ENCODE data around the gene WDR82. TPM values are rescaled to one million over a fixed set of nuclear protein-coding genes. Genes with fewer than 3 reads are reported as not detected.

The WDR82 gene
- total and polyA plus RNA-seq, 10 of the 15 experiments (the other 5 are each of a cell fraction or from before 2014, with no cell fraction given) = 10.1 to 82.4 (median 48.7) TPM

GRCh38 chr3:52305926-52306325 lies 27.5 kb upstream of the WDR82 start (continued):
- no peak for TF ChIP-seq ELK1 (IDR thresholded peaks at IDR 0.05; ENCODE audit: low read depth, low read length)

DNA sequence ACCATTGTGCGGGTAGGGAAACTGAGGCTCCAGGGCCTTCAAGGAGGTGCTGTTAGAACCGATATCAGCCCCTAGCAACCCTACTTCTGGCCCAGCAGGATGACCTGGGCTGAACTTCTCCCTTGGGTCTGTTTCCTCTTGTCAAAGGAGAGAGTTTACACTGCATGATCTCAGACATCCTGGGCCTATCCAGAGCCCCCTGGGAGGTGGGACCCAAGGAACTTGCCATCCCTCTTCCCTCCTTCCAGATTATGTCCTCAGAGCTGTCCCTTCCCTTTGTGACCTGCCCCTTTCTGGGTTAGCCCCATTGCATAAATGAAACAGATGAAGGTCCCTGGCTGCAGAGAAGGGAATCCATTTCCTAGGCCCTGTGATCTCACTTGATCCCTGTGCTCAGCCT lies 25.4 kb upstream of the WDR82 start:
- Histone ChIP-seq H3K79me2 (ENCODE audit: control insufficient read depth, insufficient read depth, low read length) (no peaks in the 10 kb centered on the region), H3K27ac (ENCODE audit: control insufficient read depth, insufficient read depth) (no peak overlapping the region), H3K4me2 (ENCODE audit: control insufficient read depth, insufficient read depth) (no peak overlapping the region), H3K9me3 (replicated peaks; ENCODE audit: control insufficient read depth, insufficient read depth, low read length) (no peaks in the 10 kb centered on the region), H2AFZ (ENCODE audit: control insufficient read depth, low read depth, low read length) (no peak overlapping the region), H3K9ac (ENCODE audit: control insufficient read depth, insufficient read depth, low read length) (no peak overlapping the region), H3K36me3 (ENCODE audit: control insufficient read depth in 2 of 2, insufficient read depth in 2 of 2, low read length in 1 of 2) (no peaks in the 10 kb centered on the region), H4K20me1 (ENCODE audit: control insufficient read depth, insufficient read depth) (no peaks in the 10 kb centered on the region), H3K4me1 (ENCODE audit: control insufficient read depth, insufficient read depth, low read length) (peaks cover 25% of the 10 kb centered on the region), H3K27me3 (replicated peaks in 1 of 2; ENCODE audit: control insufficient read depth in 2 of 2, insufficient read depth in 2 of 2, low read length in 1 of 2) (no peaks in the 10 kb centered on the region), H3K4me3 (no peak overlapping the region)
- CTCF ChIA-PET = no interaction called here
- ATAC-seq (no peak), FAIRE-seq (no peak), DNase-seq (ENCODE audit: low read depth, low spot score) (no peak)
- POLR2A ChIA-PET = no interaction called here
- SMC1A ChIA-PET (ENCODE audit: uncharacterized antibody, unreplicated experiment) = interaction anchor here (1.9 kb wide), 1 partner anchor 35 kb away, joined by 6 read pairs; no protein-coding TSS in a partner anchor
- intact Hi-C loops (cut with micrococcal nuclease; ENCODE audit: unreplicated experiment) = no loop called here
- in situ Hi-C loops (cut with MboI) = no loop called here
- no TSS peak for BruUV-seq (replicated peaks)
- WGBS (ENCODE audit: insufficient coverage, insufficient replicate concordance, low lambda C conversion rate, missing lambda C conversion rate) = 80% methylated on average over 2 of the region's 2 CpGs
- RAD21 ChIA-PET (ENCODE audit: unreplicated experiment) = no interaction called here
- TF ChIP-seq, protein P1, sequence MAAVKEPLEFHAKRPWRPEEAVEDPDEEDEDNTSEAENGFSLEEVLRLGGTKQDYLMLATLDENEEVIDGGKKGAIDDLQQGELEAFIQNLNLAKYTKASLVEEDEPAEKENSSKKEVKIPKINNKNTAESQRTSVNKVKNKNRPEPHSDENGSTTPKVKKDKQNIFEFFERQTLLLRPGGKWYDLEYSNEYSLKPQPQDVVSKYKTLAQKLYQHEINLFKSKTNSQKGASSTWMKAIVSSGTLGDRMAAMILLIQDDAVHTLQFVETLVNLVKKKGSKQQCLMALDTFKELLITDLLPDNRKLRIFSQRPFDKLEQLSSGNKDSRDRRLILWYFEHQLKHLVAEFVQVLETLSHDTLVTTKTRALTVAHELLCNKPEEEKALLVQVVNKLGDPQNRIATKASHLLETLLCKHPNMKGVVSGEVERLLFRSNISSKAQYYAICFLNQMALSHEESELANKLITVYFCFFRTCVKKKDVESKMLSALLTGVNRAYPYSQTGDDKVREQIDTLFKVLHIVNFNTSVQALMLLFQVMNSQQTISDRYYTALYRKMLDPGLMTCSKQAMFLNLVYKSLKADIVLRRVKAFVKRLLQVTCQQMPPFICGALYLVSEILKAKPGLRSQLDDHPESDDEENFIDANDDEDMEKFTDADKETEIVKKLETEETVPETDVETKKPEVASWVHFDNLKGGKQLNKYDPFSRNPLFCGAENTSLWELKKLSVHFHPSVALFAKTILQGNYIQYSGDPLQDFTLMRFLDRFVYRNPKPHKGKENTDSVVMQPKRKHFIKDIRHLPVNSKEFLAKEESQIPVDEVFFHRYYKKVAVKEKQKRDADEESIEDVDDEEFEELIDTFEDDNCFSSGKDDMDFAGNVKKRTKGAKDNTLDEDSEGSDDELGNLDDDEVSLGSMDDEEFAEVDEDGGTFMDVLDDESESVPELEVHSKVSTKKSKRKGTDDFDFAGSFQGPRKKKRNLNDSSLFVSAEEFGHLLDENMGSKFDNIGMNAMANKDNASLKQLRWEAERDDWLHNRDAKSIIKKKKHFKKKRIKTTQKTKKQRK (IDR thresholded peaks at IDR 0.05; ENCODE audit: low read depth, low read length) = no peak
- TF ChIP-seq, protein P2, sequence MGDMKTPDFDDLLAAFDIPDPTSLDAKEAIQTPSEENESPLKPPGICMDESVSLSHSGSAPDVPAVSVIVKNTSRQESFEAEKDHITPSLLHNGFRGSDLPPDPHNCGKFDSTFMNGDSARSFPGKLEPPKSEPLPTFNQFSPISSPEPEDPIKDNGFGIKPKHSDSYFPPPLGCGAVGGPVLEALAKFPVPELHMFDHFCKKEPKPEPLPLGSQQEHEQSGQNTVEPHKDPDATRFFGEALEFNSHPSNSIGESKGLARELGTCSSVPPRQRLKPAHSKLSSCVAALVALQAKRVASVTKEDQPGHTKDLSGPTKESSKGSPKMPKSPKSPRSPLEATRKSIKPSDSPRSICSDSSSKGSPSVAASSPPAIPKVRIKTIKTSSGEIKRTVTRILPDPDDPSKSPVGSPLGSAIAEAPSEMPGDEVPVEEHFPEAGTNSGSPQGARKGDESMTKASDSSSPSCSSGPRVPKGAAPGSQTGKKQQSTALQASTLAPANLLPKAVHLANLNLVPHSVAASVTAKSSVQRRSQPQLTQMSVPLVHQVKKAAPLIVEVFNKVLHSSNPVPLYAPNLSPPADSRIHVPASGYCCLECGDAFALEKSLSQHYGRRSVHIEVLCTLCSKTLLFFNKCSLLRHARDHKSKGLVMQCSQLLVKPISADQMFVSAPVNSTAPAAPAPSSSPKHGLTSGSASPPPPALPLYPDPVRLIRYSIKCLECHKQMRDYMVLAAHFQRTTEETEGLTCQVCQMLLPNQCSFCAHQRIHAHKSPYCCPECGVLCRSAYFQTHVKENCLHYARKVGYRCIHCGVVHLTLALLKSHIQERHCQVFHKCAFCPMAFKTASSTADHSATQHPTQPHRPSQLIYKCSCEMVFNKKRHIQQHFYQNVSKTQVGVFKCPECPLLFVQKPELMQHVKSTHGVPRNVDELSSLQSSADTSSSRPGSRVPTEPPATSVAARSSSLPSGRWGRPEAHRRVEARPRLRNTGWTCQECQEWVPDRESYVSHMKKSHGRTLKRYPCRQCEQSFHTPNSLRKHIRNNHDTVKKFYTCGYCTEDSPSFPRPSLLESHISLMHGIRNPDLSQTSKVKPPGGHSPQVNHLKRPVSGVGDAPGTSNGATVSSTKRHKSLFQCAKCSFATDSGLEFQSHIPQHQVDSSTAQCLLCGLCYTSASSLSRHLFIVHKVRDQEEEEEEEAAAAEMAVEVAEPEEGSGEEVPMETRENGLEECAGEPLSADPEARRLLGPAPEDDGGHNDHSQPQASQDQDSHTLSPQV (IDR thresholded peaks at IDR 0.05) = no peak
- no peak for TF ChIP-seq POU2F2 (IDR thresholded peaks at IDR 0.05; ENCODE audit: borderline replicate concordance, low read depth, low read length)
- TF ChIP-seq SIN3A (IDR thresholded peaks at IDR 0.05; ENCODE audit: low read depth, low read length) = no peak
- TF ChIP-seq MTA3 (IDR thresholded peaks at IDR 0.05; ENCODE audit: borderline replicate concordance, low read length) = no peak
- no peak for TF ChIP-seq LARP7 (IDR thresholded peaks at IDR 0.05)
- TF ChIP-seq BCLAF1 (IDR thresholded peaks at IDR 0.05) = no peak
- TF ChIP-seq ZNF384 (IDR thresholded peaks at IDR 0.05; ENCODE audit: borderline replicate concordance, low read depth, low read length) = no peak
- TF ChIP-seq KDM1A (IDR thresholded peaks at IDR 0.05; ENCODE audit: borderline replicate concordance) = no peak
- TF ChIP-seq BRCA1 (IDR thresholded peaks at IDR 0.05; ENCODE audit: low read depth, low read length) = no peak
- TF ChIP-seq DPF2 (IDR thresholded peaks at IDR 0.05) = no peak
- no peak for TF ChIP-seq SMARCA5 (IDR thresholded peaks at IDR 0.05)
